ENCODE data around the gene EDA.

DNA sequence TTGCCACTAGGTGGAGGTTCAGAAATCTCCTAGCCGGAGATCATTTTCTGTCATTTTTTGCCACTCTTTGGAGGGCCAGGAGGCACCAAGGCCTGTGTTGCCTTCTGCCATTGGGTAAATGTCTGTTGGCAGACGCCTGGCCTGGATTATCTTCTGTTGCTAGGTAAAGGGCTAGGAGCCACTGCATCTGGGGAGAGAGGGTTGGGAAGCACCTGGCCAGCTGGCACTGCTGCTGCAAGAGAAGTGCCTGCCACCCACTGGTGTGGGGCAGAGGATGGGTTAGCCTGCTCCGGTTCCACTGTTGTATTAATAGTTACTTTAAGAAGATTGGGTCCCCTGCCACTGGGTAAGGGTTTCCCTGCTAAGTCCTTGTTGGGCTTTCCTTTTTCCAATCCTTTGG is 375.8 kb downstream of the EDA start:
- TF ChIP-seq POLR2A (IDR thresholded peaks at IDR 0.05; ENCODE audit: extremely low read depth, insufficient read length) = no peak
- TF ChIP-seq, protein P1, sequence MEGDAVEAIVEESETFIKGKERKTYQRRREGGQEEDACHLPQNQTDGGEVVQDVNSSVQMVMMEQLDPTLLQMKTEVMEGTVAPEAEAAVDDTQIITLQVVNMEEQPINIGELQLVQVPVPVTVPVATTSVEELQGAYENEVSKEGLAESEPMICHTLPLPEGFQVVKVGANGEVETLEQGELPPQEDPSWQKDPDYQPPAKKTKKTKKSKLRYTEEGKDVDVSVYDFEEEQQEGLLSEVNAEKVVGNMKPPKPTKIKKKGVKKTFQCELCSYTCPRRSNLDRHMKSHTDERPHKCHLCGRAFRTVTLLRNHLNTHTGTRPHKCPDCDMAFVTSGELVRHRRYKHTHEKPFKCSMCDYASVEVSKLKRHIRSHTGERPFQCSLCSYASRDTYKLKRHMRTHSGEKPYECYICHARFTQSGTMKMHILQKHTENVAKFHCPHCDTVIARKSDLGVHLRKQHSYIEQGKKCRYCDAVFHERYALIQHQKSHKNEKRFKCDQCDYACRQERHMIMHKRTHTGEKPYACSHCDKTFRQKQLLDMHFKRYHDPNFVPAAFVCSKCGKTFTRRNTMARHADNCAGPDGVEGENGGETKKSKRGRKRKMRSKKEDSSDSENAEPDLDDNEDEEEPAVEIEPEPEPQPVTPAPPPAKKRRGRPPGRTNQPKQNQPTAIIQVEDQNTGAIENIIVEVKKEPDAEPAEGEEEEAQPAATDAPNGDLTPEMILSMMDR (IDR thresholded peaks at IDR 0.05; ENCODE audit: low read depth, low read length) = no peak
- no peak for TF ChIP-seq MAX (IDR thresholded peaks at IDR 0.05; ENCODE audit: low read depth, low read length)
- no peak for TF ChIP-seq MYC (IDR thresholded peaks at IDR 0.05; ENCODE audit: low read depth, low read length)

Measured in NB4 (cell line).